HepG2 (cell line): ENCODE results near the gene EGFL8. TPM values are rescaled to one million over a fixed set of nuclear protein-coding genes. Genes with fewer than 3 reads are reported as not detected.

Source experiments
- PTBP1 ChIP-seq: fragments of 200-400 bp; formaldehyde crosslinking; IDR thresholded peaks from 2 replicates; pipeline ENCODE4 v1.6.1; 2018; ENCODE audit warnings: low read length, low read depth; ENCODE audit not compliant: poor library complexity, severe bottlenecking
- ZNF530 ChIP-seq: sonication (generic); formaldehyde crosslinking; IDR thresholded peaks from 2 replicates; pipeline ENCODE4 v1.5.0; 2020; ENCODE audit warnings: low read depth, mild to moderate bottlenecking, missing genetic modification reagents
- polyA plus RNA-seq, 8 experiments: library from polyadenylated mRNA; depleted of rRNA in 3 of 8; stranded (reverse) in 7 of 8; unstranded in 1 of 8; fragments of >200 nt; fragmentation: Illumina TruSeq in 4 of 8; extraction: Trizol in 4 of 8; gene quantifications; 2 replicates each; pipeline versions ENCODE4 v1.2.1 to v1.2.3, GENCODE V29; 2011 to 2016; ENCODE audit warnings: low read depth in 4 of 8, missing spikeins in 1 of 8, mixed read lengths in 1 of 8; ENCODE audit not compliant: insufficient read depth in 1 of 8
- total RNA-seq, 5 experiments: library from RNA; depleted of rRNA; stranded (reverse); fragments of >200 nt; fragmentation: Illumina TruSeq; extraction: Trizol; gene quantifications; 2 replicates each; pipeline ENCODE4 v1.2.3, GENCODE V29; 2016; ENCODE audit warnings: low read depth in 1 of 5
- TF ChIP-seq, protein P1 (sequence below): sonication (generic); formaldehyde crosslinking; IDR thresholded peaks from 2 replicates; pipeline ENCODE4 v1.4.0; 2020; ENCODE audit warnings: missing genetic modification reagents, borderline replicate concordance
- TF ChIP-seq, protein P2 (sequence below): sonication (generic); formaldehyde crosslinking; IDR thresholded peaks from 2 replicates; pipeline ENCODE4 v1.5.0; 2020; ENCODE audit warnings: mild to moderate bottlenecking, missing genetic modification reagents, borderline replicate concordance
- TF ChIP-seq, protein P3 (sequence below): sonication (generic); formaldehyde crosslinking; IDR thresholded peaks from 2 replicates; pipeline ENCODE4 v1.9.0; 2021; ENCODE audit warnings: mild to moderate bottlenecking, missing genetic modification reagents
- TF ChIP-seq, protein P4 (sequence below): sonication (generic); formaldehyde crosslinking; IDR thresholded peaks from 2 replicates; pipeline ENCODE4 v1.5.1; 2020; ENCODE audit warnings: mild to moderate bottlenecking, missing genetic modification reagents, borderline replicate concordance

Gene EGFL8
- total and polyA plus RNA-seq, 2 of the 13 experiments (the other 11 are each of a cell fraction or from before 2014, with no cell fraction given): 10.0 to 11.5 TPM

DNA sequence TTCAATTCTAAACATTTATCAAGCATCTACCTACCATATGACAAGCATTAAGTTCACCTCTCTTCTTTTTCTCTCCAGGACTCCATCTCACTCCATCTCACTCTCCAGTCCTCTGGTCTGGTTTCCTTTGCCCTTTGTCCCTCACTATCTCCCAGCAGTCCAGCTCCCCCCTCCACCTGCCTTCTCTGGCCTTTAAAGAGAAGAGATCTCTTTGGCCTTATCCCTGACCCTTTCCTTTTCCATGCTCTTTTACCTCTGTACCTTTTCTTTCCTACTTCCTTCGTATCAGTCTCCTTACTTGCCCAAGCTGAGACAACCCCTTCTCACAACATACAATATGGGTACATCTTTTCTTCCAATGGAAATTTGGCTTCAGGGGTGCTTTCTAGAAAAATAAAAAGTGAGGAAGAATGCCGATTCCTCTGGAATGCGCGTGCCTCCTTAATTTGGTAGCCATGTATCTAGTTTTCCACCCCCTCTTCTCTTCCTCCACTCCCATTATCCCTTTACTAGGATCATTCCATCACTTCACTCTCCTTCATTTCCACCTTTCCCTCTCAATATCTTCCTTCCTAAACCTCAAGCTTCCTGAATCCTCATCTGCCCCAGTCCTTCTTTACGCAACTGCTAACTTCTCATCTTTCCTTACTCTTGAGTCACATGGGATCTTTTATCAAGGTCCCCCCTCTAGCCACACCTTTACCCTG lies 12.2 kb downstream of the EGFL8 start (continued):
- TF ChIP-seq, protein P1, sequence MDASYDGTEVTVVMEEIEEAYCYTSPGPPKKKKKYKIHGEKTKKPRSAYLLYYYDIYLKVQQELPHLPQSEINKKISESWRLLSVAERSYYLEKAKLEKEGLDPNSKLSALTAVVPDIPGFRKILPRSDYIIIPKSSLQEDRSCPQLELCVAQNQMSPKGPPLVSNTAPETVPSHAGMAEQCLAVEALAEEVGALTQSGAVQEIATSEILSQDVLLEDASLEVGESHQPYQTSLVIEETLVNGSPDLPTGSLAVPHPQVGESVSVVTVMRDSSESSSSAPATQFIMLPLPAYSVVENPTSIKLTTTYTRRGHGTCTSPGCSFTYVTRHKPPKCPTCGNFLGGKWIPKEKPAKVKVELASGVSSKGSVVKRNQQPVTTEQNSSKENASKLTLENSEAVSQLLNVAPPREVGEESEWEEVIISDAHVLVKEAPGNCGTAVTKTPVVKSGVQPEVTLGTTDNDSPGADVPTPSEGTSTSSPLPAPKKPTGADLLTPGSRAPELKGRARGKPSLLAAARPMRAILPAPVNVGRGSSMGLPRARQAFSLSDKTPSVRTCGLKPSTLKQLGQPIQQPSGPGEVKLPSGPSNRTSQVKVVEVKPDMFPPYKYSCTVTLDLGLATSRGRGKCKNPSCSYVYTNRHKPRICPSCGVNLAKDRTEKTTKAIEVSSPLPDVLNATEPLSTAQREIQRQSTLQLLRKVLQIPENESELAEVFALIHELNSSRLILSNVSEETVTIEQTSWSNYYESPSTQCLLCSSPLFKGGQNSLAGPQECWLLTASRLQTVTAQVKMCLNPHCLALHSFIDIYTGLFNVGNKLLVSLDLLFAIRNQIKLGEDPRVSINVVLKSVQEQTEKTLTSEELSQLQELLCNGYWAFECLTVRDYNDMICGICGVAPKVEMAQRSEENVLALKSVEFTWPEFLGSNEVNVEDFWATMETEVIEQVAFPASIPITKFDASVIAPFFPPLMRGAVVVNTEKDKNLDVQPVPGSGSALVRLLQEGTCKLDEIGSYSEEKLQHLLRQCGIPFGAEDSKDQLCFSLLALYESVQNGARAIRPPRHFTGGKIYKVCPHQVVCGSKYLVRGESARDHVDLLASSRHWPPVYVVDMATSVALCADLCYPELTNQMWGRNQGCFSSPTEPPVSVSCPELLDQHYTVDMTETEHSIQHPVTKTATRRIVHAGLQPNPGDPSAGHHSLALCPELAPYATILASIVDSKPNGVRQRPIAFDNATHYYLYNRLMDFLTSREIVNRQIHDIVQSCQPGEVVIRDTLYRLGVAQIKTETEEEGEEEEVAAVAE (CRISPR knock-in tag): no peak
- TF ChIP-seq, protein P2, sequence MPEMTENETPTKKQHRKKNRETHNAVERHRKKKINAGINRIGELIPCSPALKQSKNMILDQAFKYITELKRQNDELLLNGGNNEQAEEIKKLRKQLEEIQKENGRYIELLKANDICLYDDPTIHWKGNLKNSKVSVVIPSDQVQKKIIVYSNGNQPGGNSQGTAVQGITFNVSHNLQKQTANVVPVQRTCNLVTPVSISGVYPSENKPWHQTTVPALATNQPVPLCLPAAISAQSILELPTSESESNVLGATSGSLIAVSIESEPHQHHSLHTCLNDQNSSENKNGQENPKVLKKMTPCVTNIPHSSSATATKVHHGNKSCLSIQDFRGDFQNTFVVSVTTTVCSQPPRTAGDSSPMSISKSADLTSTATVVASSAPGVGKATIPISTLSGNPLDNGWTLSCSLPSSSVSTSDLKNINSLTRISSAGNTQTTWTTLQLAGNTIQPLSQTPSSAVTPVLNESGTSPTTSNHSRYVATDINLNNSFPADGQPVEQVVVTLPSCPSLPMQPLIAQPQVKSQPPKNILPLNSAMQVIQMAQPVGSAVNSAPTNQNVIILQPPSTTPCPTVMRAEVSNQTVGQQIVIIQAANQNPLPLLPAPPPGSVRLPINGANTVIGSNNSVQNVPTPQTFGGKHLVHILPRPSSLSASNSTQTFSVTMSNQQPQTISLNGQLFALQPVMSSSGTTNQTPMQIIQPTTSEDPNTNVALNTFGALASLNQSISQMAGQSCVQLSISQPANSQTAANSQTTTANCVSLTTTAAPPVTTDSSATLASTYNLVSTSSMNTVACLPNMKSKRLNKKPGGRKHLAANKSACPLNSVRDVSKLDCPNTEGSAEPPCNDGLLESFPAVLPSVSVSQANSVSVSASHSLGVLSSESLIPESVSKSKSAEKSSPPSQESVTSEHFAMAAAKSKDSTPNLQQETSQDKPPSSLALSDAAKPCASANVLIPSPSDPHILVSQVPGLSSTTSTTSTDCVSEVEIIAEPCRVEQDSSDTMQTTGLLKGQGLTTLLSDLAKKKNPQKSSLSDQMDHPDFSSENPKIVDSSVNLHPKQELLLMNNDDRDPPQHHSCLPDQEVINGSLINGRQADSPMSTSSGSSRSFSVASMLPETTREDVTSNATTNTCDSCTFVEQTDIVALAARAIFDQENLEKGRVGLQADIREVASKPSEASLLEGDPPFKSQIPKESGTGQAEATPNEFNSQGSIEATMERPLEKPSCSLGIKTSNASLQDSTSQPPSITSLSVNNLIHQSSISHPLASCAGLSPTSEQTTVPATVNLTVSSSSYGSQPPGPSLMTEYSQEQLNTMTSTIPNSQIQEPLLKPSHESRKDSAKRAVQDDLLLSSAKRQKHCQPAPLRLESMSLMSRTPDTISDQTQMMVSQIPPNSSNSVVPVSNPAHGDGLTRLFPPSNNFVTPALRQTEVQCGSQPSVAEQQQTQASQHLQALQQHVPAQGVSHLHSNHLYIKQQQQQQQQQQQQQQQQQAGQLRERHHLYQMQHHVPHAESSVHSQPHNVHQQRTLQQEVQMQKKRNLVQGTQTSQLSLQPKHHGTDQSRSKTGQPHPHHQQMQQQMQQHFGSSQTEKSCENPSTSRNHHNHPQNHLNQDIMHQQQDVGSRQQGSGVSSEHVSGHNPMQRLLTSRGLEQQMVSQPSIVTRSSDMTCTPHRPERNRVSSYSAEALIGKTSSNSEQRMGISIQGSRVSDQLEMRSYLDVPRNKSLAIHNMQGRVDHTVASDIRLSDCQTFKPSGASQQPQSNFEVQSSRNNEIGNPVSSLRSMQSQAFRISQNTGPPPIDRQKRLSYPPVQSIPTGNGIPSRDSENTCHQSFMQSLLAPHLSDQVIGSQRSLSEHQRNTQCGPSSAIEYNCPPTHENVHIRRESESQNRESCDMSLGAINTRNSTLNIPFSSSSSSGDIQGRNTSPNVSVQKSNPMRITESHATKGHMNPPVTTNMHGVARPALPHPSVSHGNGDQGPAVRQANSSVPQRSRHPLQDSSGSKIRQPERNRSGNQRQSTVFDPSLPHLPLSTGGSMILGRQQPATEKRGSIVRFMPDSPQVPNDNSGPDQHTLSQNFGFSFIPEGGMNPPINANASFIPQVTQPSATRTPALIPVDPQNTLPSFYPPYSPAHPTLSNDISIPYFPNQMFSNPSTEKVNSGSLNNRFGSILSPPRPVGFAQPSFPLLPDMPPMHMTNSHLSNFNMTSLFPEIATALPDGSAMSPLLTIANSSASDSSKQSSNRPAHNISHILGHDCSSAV (CRISPR knock-in tag): no peak
- TF ChIP-seq, protein P3, sequence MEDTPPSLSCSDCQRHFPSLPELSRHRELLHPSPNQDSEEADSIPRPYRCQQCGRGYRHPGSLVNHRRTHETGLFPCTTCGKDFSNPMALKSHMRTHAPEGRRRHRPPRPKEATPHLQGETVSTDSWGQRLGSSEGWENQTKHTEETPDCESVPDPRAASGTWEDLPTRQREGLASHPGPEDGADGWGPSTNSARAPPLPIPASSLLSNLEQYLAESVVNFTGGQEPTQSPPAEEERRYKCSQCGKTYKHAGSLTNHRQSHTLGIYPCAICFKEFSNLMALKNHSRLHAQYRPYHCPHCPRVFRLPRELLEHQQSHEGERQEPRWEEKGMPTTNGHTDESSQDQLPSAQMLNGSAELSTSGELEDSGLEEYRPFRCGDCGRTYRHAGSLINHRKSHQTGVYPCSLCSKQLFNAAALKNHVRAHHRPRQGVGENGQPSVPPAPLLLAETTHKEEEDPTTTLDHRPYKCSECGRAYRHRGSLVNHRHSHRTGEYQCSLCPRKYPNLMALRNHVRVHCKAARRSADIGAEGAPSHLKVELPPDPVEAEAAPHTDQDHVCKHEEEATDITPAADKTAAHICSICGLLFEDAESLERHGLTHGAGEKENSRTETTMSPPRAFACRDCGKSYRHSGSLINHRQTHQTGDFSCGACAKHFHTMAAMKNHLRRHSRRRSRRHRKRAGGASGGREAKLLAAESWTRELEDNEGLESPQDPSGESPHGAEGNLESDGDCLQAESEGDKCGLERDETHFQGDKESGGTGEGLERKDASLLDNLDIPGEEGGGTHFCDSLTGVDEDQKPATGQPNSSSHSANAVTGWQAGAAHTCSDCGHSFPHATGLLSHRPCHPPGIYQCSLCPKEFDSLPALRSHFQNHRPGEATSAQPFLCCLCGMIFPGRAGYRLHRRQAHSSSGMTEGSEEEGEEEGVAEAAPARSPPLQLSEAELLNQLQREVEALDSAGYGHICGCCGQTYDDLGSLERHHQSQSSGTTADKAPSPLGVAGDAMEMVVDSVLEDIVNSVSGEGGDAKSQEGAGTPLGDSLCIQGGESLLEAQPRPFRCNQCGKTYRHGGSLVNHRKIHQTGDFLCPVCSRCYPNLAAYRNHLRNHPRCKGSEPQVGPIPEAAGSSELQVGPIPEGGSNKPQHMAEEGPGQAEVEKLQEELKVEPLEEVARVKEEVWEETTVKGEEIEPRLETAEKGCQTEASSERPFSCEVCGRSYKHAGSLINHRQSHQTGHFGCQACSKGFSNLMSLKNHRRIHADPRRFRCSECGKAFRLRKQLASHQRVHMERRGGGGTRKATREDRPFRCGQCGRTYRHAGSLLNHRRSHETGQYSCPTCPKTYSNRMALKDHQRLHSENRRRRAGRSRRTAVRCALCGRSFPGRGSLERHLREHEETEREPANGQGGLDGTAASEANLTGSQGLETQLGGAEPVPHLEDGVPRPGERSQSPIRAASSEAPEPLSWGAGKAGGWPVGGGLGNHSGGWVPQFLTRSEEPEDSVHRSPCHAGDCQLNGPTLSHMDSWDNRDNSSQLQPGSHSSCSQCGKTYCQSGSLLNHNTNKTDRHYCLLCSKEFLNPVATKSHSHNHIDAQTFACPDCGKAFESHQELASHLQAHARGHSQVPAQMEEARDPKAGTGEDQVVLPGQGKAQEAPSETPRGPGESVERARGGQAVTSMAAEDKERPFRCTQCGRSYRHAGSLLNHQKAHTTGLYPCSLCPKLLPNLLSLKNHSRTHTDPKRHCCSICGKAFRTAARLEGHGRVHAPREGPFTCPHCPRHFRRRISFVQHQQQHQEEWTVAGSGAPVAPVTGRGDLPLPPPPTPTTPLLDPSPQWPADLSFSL (CRISPR knock-in tag): no peak
- TF ChIP-seq PTBP1 (no peak), ZNF530 (CRISPR knock-in tag) (no peak)
- TF ChIP-seq, protein P4, sequence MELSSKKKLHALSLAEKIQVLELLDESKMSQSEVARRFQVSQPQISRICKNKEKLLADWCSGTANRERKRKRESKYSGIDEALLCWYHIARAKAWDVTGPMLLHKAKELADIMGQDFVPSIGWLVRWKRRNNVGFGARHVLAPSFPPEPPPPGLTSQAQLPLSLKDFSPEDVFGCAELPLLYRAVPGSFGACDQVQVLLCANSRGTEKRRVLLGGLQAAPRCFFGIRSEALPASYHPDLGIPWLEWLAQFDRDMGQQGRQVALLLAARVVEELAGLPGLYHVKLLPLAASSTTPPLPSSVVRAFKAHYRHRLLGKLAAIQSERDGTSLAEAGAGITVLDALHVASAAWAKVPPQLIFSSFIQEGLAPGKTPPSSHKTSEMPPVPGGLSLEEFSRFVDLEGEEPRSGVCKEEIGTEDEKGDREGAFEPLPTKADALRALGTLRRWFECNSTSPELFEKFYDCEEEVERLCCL (CRISPR knock-in tag): no peak
